ENCODE results near the gene PCGF1. TPM values are rescaled to one million over a fixed set of nuclear protein-coding genes. Genes with fewer than 3 reads are reported as not detected.

Gene PCGF1
- total and polyA plus RNA-seq, 2 of the 4 experiments (the other 2 are of a cell fraction), result 23.4 to 31.4 TPM

DNA sequence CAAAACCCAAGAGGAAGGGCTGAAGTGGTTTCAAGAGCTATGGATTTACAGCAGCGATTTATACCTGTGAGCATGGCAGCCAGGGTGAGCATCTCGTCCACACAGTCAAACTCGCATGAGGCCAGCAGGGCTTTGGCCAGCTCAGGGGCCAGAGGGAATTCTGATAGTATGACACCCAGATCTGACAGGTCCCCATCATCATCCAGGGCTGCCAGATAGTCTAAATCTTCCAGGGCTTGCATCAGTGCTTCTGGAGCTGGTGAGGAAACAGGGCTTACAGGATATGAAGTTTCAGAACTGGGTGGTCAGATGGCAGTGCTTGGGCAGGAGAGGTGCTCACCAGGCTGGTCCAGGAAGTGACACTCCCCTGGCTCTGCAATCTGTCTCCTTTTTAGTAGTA is 15.0 kb upstream of the PCGF1 start:
- Histone ChIP-seq H3K9me3 (ENCODE audit: control insufficient read depth, insufficient read depth, low read length) (peaks cover 2% of the 10 kb centered on the region; the same call in 1 of the 2 replicates), H4K8ac (ENCODE audit: low read depth in 2 of 2, low read length in 2 of 2) (no peak overlapping the region), H4K20me1 (ENCODE audit: insufficient read depth, low read length) (0 out of 2 replicates have a peak, but pooled peaks cover 3% of the 10 kb centered on the region), H3K9ac (ENCODE audit: low read depth, low read length) (no peak overlapping the region), H2BK5ac (ENCODE audit: low read depth, low read length, poor library complexity, severe bottlenecking) (no peak overlapping the region), H3K4me2 (ENCODE audit: low read depth, low read length) (no peak overlapping the region), H3K23ac (ENCODE audit: low read depth, low read length) (no peak overlapping the region), H3K36me3 (ENCODE audit: control insufficient read depth, insufficient read depth, low read length) (peaks cover 20% of the 10 kb centered on the region), H3K18ac (ENCODE audit: low read depth, low read length) (no peak overlapping the region), H2AK5ac (ENCODE audit: low read depth, low read length) (no peak overlapping the region), H3K4me1 (ENCODE audit: control insufficient read depth, insufficient read depth, low read length) (no peaks in the 10 kb centered on the region), H2BK15ac (ENCODE audit: low read depth, low read length) (no peak overlapping the region), H3K56ac (ENCODE audit: extremely low read depth, insufficient read depth, low read length) (no peak overlapping the region), H2AFZ (replicated peaks; ENCODE audit: low read length, poor library complexity) (no peak overlapping the region), H2BK120ac (ENCODE audit: low read depth, low read length) (no peak overlapping the region), H3K9me1 (ENCODE audit: insufficient read depth, low read length) (peaks cover 2% of the 10 kb centered on the region), H2AK9ac (replicated peaks; ENCODE audit: low read depth, low read length, poor library complexity) (no peak overlapping the region), H3K79me1 (ENCODE audit: low read depth in 1 of 2, low read length in 2 of 2) (peaks cover 6 to 15% of the 10 kb centered on the region in 2 experiments; a peak in 2 of 4 replicates), H3K14ac (replicated peaks; ENCODE audit: low read depth, low read length) (no peak overlapping the region), H4K91ac (ENCODE audit: insufficient read depth, low read depth, low read length) (no peak overlapping the region), H3K4ac (ENCODE audit: low read depth, low read length) (no peak overlapping the region), H3K4me3 (ENCODE audit: insufficient read depth, low read depth, low read length) (no peak overlapping the region), H3K27me3 (ENCODE audit: control insufficient read depth, insufficient read depth, low read length) (peaks cover 48% of the 10 kb centered on the region), H3K27ac (ENCODE audit: insufficient read depth, low read length) (no peak overlapping the region), H4K5ac (ENCODE audit: low read depth, low read length) (no peak overlapping the region), H2BK20ac (ENCODE audit: low read depth, low read length) (no peak overlapping the region)
- in situ Hi-C loops (cut with MboI; ENCODE audit: low sequenced_read_pairs) (no loop called here), intact Hi-C loops (cut with micrococcal nuclease) (no loop called here), dilution Hi-C loops (cut with HindIII; ENCODE audit: low sequenced_read_pairs, unreplicated experiment) (no loop called here)
- ATAC-seq (ENCODE audit: low read depth) (no peak), DNase-seq (no peak)
- ChIA-PET CTCF (no interaction called here), POLR2A (ENCODE audit: unreplicated experiment) (no interaction called here)
- TF ChIP-seq FOS (IDR thresholded peaks at IDR 0.05; ENCODE audit: low read depth, low read length), result no peak
- TF ChIP-seq, protein P1, sequence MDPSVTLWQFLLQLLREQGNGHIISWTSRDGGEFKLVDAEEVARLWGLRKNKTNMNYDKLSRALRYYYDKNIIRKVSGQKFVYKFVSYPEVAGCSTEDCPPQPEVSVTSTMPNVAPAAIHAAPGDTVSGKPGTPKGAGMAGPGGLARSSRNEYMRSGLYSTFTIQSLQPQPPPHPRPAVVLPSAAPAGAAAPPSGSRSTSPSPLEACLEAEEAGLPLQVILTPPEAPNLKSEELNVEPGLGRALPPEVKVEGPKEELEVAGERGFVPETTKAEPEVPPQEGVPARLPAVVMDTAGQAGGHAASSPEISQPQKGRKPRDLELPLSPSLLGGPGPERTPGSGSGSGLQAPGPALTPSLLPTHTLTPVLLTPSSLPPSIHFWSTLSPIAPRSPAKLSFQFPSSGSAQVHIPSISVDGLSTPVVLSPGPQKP (IDR thresholded peaks at IDR 0.05; ENCODE audit: borderline replicate concordance, low read depth, low read length), result no peak
- no TSS peak for BruUV-seq (replicated peaks)
- WGBS, 2 experiments (ENCODE audit: extremely low coverage in 2 of 2, insufficient read length in 1 of 2), result 100% methylated on average over 1 of the region's 3 CpGs; no CpG with 5 or more reads in 1 of the 2 experiments
